ENCODE measurements around the gene DNAH2. TPM values are rescaled to one million over a fixed set of nuclear protein-coding genes. Genes with fewer than 3 reads are reported as not detected.

The DNAH2 gene
- total and polyA plus RNA-seq, 2 of the 8 experiments (the other 6 are each of a cell fraction or from before 2014, with no cell fraction given), result 0.13 to 0.18 TPM

DNA sequence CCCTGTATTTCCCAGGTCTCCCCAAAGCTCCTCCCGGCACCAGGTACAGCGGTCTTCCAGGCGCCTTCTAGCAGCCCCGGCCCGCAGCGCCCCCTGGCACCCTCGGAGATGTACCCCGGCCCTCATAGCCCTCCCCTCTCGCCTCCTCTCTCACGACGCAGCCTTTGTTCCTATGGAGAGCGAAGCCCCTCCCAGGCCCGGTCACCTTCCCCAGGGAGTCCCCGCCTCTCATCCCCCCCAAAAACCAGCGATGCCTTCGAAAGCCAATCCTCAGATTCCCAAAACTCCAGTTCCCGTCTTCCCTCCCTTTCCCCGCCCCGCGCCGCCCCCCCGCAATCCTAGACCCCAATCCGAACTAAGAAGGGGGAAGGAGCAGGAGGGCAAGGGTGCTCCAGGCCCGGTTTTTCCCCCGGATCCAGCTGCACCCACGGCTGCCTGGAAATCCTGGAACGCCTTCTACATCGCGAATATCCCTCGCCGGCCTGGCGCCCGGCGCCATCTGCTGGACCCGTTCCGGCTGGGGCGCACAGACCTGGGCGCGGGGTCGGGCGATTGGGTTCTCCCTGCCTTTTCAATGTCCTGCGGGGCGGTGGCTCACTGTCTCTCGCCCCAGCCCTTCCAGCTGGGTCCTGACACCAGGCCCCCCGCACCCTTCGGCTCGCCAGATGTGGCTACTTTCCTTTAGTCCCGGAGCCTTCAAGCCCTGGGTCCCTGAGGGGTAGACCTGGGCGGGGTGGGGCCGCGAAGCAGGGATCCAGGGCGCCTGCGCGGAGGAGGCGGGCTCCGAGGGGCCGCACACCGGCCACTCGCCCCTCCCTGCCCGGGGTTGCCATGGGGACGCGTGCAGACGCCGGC, at the start of gene DNAH2 (continued):
- TF ChIP-seq, protein P1, sequence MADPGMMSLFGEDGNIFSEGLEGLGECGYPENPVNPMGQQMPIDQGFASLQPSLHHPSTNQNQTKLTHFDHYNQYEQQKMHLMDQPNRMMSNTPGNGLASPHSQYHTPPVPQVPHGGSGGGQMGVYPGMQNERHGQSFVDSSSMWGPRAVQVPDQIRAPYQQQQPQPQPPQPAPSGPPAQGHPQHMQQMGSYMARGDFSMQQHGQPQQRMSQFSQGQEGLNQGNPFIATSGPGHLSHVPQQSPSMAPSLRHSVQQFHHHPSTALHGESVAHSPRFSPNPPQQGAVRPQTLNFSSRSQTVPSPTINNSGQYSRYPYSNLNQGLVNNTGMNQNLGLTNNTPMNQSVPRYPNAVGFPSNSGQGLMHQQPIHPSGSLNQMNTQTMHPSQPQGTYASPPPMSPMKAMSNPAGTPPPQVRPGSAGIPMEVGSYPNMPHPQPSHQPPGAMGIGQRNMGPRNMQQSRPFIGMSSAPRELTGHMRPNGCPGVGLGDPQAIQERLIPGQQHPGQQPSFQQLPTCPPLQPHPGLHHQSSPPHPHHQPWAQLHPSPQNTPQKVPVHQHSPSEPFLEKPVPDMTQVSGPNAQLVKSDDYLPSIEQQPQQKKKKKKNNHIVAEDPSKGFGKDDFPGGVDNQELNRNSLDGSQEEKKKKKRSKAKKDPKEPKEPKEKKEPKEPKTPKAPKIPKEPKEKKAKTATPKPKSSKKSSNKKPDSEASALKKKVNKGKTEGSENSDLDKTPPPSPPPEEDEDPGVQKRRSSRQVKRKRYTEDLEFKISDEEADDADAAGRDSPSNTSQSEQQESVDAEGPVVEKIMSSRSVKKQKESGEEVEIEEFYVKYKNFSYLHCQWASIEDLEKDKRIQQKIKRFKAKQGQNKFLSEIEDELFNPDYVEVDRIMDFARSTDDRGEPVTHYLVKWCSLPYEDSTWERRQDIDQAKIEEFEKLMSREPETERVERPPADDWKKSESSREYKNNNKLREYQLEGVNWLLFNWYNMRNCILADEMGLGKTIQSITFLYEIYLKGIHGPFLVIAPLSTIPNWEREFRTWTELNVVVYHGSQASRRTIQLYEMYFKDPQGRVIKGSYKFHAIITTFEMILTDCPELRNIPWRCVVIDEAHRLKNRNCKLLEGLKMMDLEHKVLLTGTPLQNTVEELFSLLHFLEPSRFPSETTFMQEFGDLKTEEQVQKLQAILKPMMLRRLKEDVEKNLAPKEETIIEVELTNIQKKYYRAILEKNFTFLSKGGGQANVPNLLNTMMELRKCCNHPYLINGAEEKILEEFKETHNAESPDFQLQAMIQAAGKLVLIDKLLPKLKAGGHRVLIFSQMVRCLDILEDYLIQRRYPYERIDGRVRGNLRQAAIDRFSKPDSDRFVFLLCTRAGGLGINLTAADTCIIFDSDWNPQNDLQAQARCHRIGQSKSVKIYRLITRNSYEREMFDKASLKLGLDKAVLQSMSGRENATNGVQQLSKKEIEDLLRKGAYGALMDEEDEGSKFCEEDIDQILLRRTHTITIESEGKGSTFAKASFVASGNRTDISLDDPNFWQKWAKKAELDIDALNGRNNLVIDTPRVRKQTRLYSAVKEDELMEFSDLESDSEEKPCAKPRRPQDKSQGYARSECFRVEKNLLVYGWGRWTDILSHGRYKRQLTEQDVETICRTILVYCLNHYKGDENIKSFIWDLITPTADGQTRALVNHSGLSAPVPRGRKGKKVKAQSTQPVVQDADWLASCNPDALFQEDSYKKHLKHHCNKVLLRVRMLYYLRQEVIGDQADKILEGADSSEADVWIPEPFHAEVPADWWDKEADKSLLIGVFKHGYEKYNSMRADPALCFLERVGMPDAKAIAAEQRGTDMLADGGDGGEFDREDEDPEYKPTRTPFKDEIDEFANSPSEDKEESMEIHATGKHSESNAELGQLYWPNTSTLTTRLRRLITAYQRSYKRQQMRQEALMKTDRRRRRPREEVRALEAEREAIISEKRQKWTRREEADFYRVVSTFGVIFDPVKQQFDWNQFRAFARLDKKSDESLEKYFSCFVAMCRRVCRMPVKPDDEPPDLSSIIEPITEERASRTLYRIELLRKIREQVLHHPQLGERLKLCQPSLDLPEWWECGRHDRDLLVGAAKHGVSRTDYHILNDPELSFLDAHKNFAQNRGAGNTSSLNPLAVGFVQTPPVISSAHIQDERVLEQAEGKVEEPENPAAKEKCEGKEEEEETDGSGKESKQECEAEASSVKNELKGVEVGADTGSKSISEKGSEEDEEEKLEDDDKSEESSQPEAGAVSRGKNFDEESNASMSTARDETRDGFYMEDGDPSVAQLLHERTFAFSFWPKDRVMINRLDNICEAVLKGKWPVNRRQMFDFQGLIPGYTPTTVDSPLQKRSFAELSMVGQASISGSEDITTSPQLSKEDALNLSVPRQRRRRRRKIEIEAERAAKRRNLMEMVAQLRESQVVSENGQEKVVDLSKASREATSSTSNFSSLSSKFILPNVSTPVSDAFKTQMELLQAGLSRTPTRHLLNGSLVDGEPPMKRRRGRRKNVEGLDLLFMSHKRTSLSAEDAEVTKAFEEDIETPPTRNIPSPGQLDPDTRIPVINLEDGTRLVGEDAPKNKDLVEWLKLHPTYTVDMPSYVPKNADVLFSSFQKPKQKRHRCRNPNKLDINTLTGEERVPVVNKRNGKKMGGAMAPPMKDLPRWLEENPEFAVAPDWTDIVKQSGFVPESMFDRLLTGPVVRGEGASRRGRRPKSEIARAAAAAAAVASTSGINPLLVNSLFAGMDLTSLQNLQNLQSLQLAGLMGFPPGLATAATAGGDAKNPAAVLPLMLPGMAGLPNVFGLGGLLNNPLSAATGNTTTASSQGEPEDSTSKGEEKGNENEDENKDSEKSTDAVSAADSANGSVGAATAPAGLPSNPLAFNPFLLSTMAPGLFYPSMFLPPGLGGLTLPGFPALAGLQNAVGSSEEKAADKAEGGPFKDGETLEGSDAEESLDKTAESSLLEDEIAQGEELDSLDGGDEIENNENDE (IDR thresholded peaks at IDR 0.05; ENCODE audit: insufficient replicate concordance, low read length), result peak; percentile 19
- peak; percentile 74 for TF ChIP-seq TEAD4 (IDR thresholded peaks at IDR 0.05; ENCODE audit: low read depth, low read length)
- peak; percentile 72 for TF ChIP-seq RFX5 (IDR thresholded peaks at IDR 0.05; ENCODE audit: borderline replicate concordance, low read depth, low read length)
- TF ChIP-seq NANOG (IDR thresholded peaks at IDR 0.05; ENCODE audit: insufficient read depth, low read depth, low read length, poor library complexity, severe bottlenecking), result no peak
- TF ChIP-seq GTF2F1 (IDR thresholded peaks at IDR 0.05; ENCODE audit: borderline replicate concordance, low read depth, low read length), result 0 out of 2 replicates have a peak, but pooled peaks have one; percentile 23
- TF ChIP-seq BRCA1 (IDR thresholded peaks at IDR 0.05; ENCODE audit: low read depth, low read length), result 0 out of 2 replicates have a peak, but pooled peaks have one; percentile 3
- TF ChIP-seq HDAC6 (IDR thresholded peaks at IDR 0.05; ENCODE audit: low read depth, low read length), result no peak
- no peak for TF ChIP-seq POU5F1 (IDR thresholded peaks at IDR 0.05; ENCODE audit: low read depth, low read length)
- TF ChIP-seq CEBPB (IDR thresholded peaks at IDR 0.05; ENCODE audit: low read depth, low read length), result no peak
